A549 (cell line): Measurements from ENCODE around the gene FKBP11. TPM values are rescaled to one million over a fixed set of nuclear protein-coding genes. Genes with fewer than 3 reads are reported as not detected.

Experiments
- ATAC-seq, 2 experiments: fragments of 200-7000 bp in 1 of 2; fragments of >200 bp in 1 of 2; cut with Nextera tagmentation in 1 of 2; cut with Tn5 transposase in 1 of 2; 3 replicates each; pipeline versions ENCODE4 v1.8.0 to v1.9.1; 2018 to 2020; ENCODE audit warnings: mild to moderate bottlenecking in 1 of 2, moderate library complexity in 1 of 2
- CTCF ChIA-PET: fragments of 300-600 bp; sonication (Branson Sonifier 250); formaldehyde crosslinking; extraction: SDS; loops from one replicate; lab custom pipeline; 2021; ENCODE audit warnings: antibody characterized with exemption, inconsistent platforms; lab: Yijun Ruan, JAX
- POLR2A ChIA-PET: fragments of 350-600 bp; formaldehyde crosslinking; extraction: SDS; loops from one replicate; lab custom pipeline; 2021; ENCODE audit warnings: antibody characterized with exemption, inconsistent platforms; lab: Yijun Ruan, JAX
- DNase-seq, 2 experiments: peaks; one replicate each; pipeline versions ENCODE4 v3.0.0 to v3.0.0-alpha.2; 2011 to 2016; ENCODE audit warnings: low read depth in 1 of 2, low spot score in 1 of 2
- FAIRE-seq: peaks from 2 replicates; lab custom pipeline; 2011; peaks lifted over from hg19 to GRCh38; lab: Jason Lieb, UNC
- H3K27ac ChIP-seq, 2 experiments: fragments of >200 bp; sonication (Bioruptor Twin); formaldehyde crosslinking; 3 replicates each; pipeline ENCODE4 v1.5.1; 2016 to 2017
- H3K4me1 ChIP-seq: fragments of >200 bp; sonication (Bioruptor Twin); formaldehyde crosslinking; 3 replicates; pipeline ENCODE4 v1.6.1; 2016
- H3K4me2 ChIP-seq: fragments of >200 bp; sonication (Bioruptor Twin); formaldehyde crosslinking; 3 replicates; pipeline ENCODE4 v1.6.1; 2016
- H3K4me3 ChIP-seq: fragments of >200 bp; sonication (Bioruptor Twin); formaldehyde crosslinking; 3 replicates; pipeline ENCODE4 v1.5.1; 2016
- H3K9me3 ChIP-seq: fragments of >200 bp; sonication (Bioruptor Twin); formaldehyde crosslinking; 3 replicates; pipeline ENCODE4 v1.6.1; 2016
- BHLHE40 ChIP-seq: IDR thresholded peaks from 2 replicates; pipeline ENCODE4 v1.6.1; 2012; ENCODE audit warnings: low read depth, low read length, inconsistent platforms
- EP300 ChIP-seq, 2 experiments: fragments of >200 bp; sonication (Bioruptor Twin); formaldehyde crosslinking; IDR thresholded peaks; 2 replicates in 1 of 2; 3 replicates in 1 of 2; pipeline ENCODE4 v1.6.1; 2016 to 2017
- ESRRA ChIP-seq: fragments of 150-350 bp; IDR thresholded peaks from 2 replicates; pipeline ENCODE4 v1.6.1; 2014; ENCODE audit warnings: mild to moderate bottlenecking, low read length, borderline replicate concordance
- FOSB ChIP-seq: fragments of 250-450 bp; sonication (Bioruptor Pico); IDR thresholded peaks from 2 replicates; pipeline ENCODE4 v1.5.0; 2020; ENCODE audit warnings: mild to moderate bottlenecking, moderate library complexity
- HEYL ChIP-seq: fragments of 250-450 bp; sonication (Bioruptor Pico); IDR thresholded peaks from 2 replicates; pipeline ENCODE4 v1.8.0; 2021; ENCODE audit warnings: mild to moderate bottlenecking, moderate library complexity
- HOXA7 ChIP-seq: fragments of 250-450 bp; sonication (Bioruptor Pico); IDR thresholded peaks from 2 replicates; pipeline ENCODE4 v1.5.0; 2020; ENCODE audit warnings: mild to moderate bottlenecking, moderate library complexity
- HOXB13 ChIP-seq: fragments of 250-450 bp; sonication (Bioruptor Pico); IDR thresholded peaks from 2 replicates; pipeline ENCODE4 v1.5.0; 2020; ENCODE audit warnings: low read depth, mild to moderate bottlenecking, moderate library complexity
- HOXB5 ChIP-seq: fragments of 250-450 bp; sonication (Bioruptor Pico); IDR thresholded peaks from 2 replicates; pipeline ENCODE4 v1.5.0; 2020; ENCODE audit warnings: mild to moderate bottlenecking, moderate library complexity
- JUN ChIP-seq, 2 experiments: fragments of >200 bp; sonication (Bioruptor Twin); formaldehyde crosslinking; IDR thresholded peaks; 2 replicates in 1 of 2; 3 replicates in 1 of 2; pipeline ENCODE4 v1.6.1; 2016 to 2017
- KDM5A ChIP-seq: fragments of 200-600 bp; sonication (generic); IDR thresholded peaks from 2 replicates; pipeline ENCODE4 v1.6.1; 2016; ENCODE audit warnings: antibody characterized with exemption, mild to moderate bottlenecking
- MAZ ChIP-seq: fragments of 150-350 bp; IDR thresholded peaks from 2 replicates; pipeline ENCODE4 v1.6.1; 2014; ENCODE audit warnings: antibody characterized with exemption, low read depth, low read length, borderline replicate concordance
- RAD21 ChIP-seq, 2 experiments: fragments of >200 bp in 1 of 2; sonication (Bioruptor Twin) in 1 of 2; formaldehyde crosslinking in 1 of 2; IDR thresholded peaks in 1 of 2; conservative IDR thresholded peaks in 1 of 2; 2 replicates in 1 of 2; 3 replicates in 1 of 2; pipeline ENCODE4 v1.6.1; 2012 to 2018; ENCODE audit warnings: inconsistent platforms in 1 of 2
- RARB ChIP-seq: fragments of 250-450 bp; sonication (Bioruptor Pico); IDR thresholded peaks from 2 replicates; pipeline ENCODE4 v1.8.0; 2021; ENCODE audit warnings: mild to moderate bottlenecking, moderate library complexity
- RCOR1 ChIP-seq: fragments of 150-350 bp; IDR thresholded peaks from 2 replicates; pipeline ENCODE4 v1.6.1; 2014; ENCODE audit warnings: antibody characterized with exemption, low read length, low read depth
- RFX5 ChIP-seq: fragments of 450-650 bp; IDR thresholded peaks from 2 replicates; pipeline ENCODE4 v1.7.1; 2014; ENCODE audit warnings: antibody characterized with exemption, mild to moderate bottlenecking, moderate library complexity
- SMC3 ChIP-seq: fragments of >200 bp; sonication (Bioruptor Twin); formaldehyde crosslinking; IDR thresholded peaks from 3 replicates; pipeline ENCODE4 v1.6.1; 2018; ENCODE audit warnings: inconsistent platforms
- TP53 ChIP-seq: fragments of 250-450 bp; sonication (Bioruptor Pico); IDR thresholded peaks from 2 replicates; pipeline ENCODE4 v1.5.0; 2021; ENCODE audit warnings: mild to moderate bottlenecking, moderate library complexity
- WGBS: methylation state at CpG from one replicate; pipeline ENCODE4 v1.1.6; 2017; ENCODE audit errors: missing lambda C conversion rate; 5-methylcytosine and 5-hydroxymethylcytosine counted together
- polyA plus RNA-seq, 4 experiments: library from polyadenylated mRNA; depleted of rRNA in 3 of 4; stranded (reverse); fragments of >200 nt; fragmentation: RNase III in 1 of 4; extraction: RNeasy Plus Mini Kit Qiagen cat#74134 plus additional on column Dnase treatment in 1 of 4; gene quantifications; 2 replicates in 3 of 4; 3 replicates in 1 of 4; pipeline ENCODE4 v1.2.3, GENCODE V29; 2011 to 2017
- TF ChIP-seq, protein P1 (sequence below): IDR thresholded peaks from 2 replicates; pipeline ENCODE4 v1.6.1; 2012
- TF ChIP-seq, protein P2 (sequence below): fragments of 150-350 bp; IDR thresholded peaks from 2 replicates; pipeline ENCODE4 v1.6.1; 2014; ENCODE audit warnings: low read depth, mild to moderate bottlenecking, low read length
- TF ChIP-seq, protein P3 (sequence below): fragments of >200 bp; sonication (Bioruptor Twin); formaldehyde crosslinking; IDR thresholded peaks from 3 replicates; pipeline ENCODE4 v1.5.1; 2016
- TF ChIP-seq, protein P4 (sequence below): fragments of 250-450 bp; sonication (Bioruptor Pico); IDR thresholded peaks from 2 replicates; pipeline ENCODE4 v1.5.0; 2021; ENCODE audit warnings: mild to moderate bottlenecking, moderate library complexity, borderline replicate concordance
- TF ChIP-seq, protein P5 (sequence below): fragments of 250-450 bp; sonication (Bioruptor Pico); IDR thresholded peaks from 2 replicates; pipeline ENCODE4 v1.5.0; 2020; ENCODE audit warnings: low read depth, mild to moderate bottlenecking, moderate library complexity

The FKBP11 gene
- polyA plus RNA-seq, 2 of the 4 experiments (the other 2 are of a cell fraction), result 41.2 to 50.9 TPM

DNA sequence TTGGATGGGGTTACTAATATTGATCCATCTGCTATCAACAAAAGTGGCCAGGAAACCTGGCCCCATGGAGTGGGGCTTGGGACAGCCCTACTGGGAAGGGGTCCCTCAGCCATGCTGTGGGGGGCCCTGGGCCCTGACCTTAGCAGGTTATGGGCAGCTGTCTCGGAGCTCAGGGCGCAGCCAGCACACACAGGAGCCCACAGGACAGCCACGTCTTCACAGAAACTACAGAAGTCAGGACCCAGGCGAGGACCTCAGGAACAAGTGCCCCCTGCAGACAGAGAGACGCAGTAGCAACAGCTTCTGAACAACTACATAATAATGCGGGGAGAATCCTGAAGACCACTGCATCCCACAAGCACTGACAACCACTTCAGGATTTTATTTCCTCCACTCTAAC is 11.9 kb upstream of the FKBP11 start:
- ATAC-seq (peak; percentile 60 to 70; a peak in 4 of 6 replicates), FAIRE-seq (no peak), DNase-seq (peak in 1 of 2 experiments; percentile 39)
- no peaks in the 10 kb centered on the region for H3K9me3 ChIP-seq
- no peak overlapping the region for H3K4me3 ChIP-seq
- H3K4me2 ChIP-seq, result no peak overlapping the region
- 88% methylated on average over 5 of the region's 6 CpGs for WGBS
- CTCF ChIA-PET, result interaction anchor here (0.8 to 70.2 kb wide), 9 partner anchors 12 to 125 kb away, joined by 4 to 2584 read pairs (median 28); partner anchors contain the start of genes ARF3, DDN, DDX23 and FKBP11
- no peak overlapping the region for H3K27ac ChIP-seq
- TF ChIP-seq BHLHE40 (no peak), SMC3 (no peak), FOSB (CRISPR knock-in tag) (no peak), EP300 (IDR thresholded peaks at IDR 0.05) (no peak)
- TF ChIP-seq, protein P1, sequence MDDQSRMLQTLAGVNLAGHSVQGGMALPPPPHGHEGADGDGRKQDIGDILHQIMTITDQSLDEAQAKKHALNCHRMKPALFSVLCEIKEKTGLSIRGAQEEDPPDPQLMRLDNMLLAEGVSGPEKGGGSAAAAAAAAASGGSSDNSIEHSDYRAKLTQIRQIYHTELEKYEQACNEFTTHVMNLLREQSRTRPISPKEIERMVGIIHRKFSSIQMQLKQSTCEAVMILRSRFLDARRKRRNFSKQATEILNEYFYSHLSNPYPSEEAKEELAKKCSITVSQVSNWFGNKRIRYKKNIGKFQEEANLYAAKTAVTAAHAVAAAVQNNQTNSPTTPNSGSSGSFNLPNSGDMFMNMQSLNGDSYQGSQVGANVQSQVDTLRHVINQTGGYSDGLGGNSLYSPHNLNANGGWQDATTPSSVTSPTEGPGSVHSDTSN, result no peak
- TF ChIP-seq, protein P2, sequence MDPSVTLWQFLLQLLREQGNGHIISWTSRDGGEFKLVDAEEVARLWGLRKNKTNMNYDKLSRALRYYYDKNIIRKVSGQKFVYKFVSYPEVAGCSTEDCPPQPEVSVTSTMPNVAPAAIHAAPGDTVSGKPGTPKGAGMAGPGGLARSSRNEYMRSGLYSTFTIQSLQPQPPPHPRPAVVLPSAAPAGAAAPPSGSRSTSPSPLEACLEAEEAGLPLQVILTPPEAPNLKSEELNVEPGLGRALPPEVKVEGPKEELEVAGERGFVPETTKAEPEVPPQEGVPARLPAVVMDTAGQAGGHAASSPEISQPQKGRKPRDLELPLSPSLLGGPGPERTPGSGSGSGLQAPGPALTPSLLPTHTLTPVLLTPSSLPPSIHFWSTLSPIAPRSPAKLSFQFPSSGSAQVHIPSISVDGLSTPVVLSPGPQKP, result no peak
- TF ChIP-seq, protein P3, sequence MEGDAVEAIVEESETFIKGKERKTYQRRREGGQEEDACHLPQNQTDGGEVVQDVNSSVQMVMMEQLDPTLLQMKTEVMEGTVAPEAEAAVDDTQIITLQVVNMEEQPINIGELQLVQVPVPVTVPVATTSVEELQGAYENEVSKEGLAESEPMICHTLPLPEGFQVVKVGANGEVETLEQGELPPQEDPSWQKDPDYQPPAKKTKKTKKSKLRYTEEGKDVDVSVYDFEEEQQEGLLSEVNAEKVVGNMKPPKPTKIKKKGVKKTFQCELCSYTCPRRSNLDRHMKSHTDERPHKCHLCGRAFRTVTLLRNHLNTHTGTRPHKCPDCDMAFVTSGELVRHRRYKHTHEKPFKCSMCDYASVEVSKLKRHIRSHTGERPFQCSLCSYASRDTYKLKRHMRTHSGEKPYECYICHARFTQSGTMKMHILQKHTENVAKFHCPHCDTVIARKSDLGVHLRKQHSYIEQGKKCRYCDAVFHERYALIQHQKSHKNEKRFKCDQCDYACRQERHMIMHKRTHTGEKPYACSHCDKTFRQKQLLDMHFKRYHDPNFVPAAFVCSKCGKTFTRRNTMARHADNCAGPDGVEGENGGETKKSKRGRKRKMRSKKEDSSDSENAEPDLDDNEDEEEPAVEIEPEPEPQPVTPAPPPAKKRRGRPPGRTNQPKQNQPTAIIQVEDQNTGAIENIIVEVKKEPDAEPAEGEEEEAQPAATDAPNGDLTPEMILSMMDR, result 0 out of 3 replicates have a peak, but pooled peaks have one; percentile 8
- no peaks in the 10 kb centered on the region for H3K4me1 ChIP-seq
- POLR2A ChIA-PET, result interaction anchor here (0.7 kb wide), 1 partner anchor 85 kb away, joined by 4 read pairs; the partner anchor contains the start of gene DDX23

DNA sequence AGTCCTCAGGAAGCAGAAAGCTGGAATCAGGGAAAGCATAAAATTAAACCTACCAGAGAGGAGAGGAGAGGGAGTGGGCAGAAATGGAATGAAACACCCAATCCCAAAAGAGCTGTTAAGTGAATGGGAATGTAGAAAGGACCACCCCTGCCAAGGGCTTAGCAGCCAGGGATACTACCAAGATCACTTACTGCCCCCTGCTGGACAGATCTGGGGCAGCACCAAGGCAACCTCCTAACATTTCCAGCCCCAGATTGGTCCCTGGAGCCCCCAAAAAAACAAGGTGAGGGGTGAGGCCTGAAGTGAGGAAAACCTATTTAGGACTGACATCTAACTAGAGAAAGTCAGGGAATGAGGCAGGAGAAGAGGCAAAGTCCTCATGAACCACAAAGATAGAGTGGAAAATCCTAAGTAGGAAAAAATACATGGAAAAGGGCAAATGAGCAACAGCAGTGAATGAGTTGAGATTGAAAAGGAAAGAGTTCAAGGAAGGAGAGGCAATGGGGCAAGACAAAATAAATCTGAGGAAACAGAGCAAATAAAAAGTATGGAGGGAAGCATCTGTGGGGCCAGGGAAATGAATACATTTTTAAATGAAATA is 11.2 kb upstream of the FKBP11 start:
- Histone ChIP-seq H3K4me1 (no peaks in the 10 kb centered on the region), H3K4me3 (no peak overlapping the region), H3K9me3 (no peaks in the 10 kb centered on the region), H3K27ac (no peak overlapping the region), H3K4me2 (no peak overlapping the region)
- FAIRE-seq (no peak), ATAC-seq (peak; percentile 87 to 91), DNase-seq (peak; percentile 72 to 95)
- TF ChIP-seq BHLHE40 (no peak), HOXB13 (CRISPR knock-in tag) (no peak), HOXB5 (CRISPR knock-in tag) (no peak), FOSB (CRISPR knock-in tag) (0 out of 2 replicates have a peak, but pooled peaks have one; percentile 33), KDM5A (no peak), HOXA7 (CRISPR knock-in tag) (no peak), RFX5 (no peak), MAZ (no peak), SMC3 (peak; percentile 51; the same call in 2 of the 3 replicates), RAD21 (conservative IDR thresholded peaks at IDR 0.05 in 1 of 2, IDR thresholded peaks at IDR 0.05 in 1 of 2) (peak; percentile 68 to 70)
- TF ChIP-seq, protein P3, result peak; percentile 88
- POLR2A ChIA-PET, result no interaction called here
- CTCF ChIA-PET, result interaction anchor here (0.5 to 70.2 kb wide), 23 partner anchors 12 to 1083 kb away, joined by 3 to 2584 read pairs (median 5); partner anchors contain the start of genes ARF3, DDN, DDX23 and FKBP11

DNA sequence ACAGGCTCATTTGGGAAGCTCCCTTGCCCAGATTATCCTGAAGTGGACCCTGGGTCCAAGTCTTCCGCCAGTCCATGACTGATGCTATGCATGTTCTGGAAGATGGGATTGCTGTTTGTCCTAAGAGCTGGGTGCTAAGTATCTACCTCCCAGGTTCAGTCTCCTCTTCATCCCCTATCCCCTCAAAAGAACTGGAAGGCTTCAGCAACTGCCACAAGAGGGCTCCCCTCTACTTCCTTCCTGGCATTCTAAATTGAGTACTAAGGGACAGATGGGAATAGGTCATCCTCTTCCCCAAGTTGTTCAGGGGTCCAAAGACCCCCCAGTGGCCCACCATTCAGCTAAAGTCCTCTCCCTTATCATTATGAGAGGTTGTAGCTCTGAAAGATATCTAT is 9.0 kb upstream of the FKBP11 start:
- no peak overlapping the region for H3K4me2 ChIP-seq
- H3K4me1 ChIP-seq, result no peaks in the 10 kb centered on the region
- peak in 1 of 2 experiments; percentile 42 for DNase-seq
- POLR2A ChIA-PET, result no interaction called here
- H3K9me3 ChIP-seq, result no peaks in the 10 kb centered on the region
- H3K4me3 ChIP-seq, result no peak overlapping the region
- 100% methylated on average over 1 of the region's 1 CpG for WGBS
- H3K27ac ChIP-seq, result no peak overlapping the region
- no peak for FAIRE-seq
- CTCF ChIA-PET, result interaction anchor here (0.6 to 70.2 kb wide), 13 partner anchors 10 to 184 kb away, joined by 3 to 2584 read pairs (median 11); partner anchors contain the start of genes ARF3, DDN, DDX23 and FKBP11
- ATAC-seq, result peak in 1 of 2 experiments; percentile 54; a peak in 3 of 6 replicates
- TF ChIP-seq, protein P4, sequence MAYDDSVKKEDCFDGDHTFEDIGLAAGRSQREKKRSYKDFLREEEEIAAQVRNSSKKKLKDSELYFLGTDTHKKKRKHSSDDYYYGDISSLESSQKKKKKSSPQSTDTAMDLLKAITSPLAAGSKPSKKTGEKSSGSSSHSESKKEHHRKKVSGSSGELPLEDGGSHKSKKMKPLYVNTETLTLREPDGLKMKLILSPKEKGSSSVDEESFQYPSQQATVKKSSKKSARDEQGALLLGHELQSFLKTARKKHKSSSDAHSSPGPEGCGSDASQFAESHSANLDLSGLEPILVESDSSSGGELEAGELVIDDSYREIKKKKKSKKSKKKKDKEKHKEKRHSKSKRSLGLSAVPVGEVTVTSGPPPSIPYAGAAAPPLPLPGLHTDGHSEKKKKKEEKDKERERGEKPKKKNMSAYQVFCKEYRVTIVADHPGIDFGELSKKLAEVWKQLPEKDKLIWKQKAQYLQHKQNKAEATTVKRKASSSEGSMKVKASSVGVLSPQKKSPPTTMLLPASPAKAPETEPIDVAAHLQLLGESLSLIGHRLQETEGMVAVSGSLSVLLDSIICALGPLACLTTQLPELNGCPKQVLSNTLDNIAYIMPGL (CRISPR knock-in tag), result no peak
- TF ChIP-seq RCOR1, result no peak
- TF ChIP-seq TP53, result no peak
- TF ChIP-seq SMC3, result peak; percentile 29; the same call in 1 of the 3 replicates
- TF ChIP-seq RARB (CRISPR knock-in tag), result no peak
- no peak for TF ChIP-seq ESRRA
- TF ChIP-seq JUN (IDR thresholded peaks at IDR 0.05), result no peak
- TF ChIP-seq, protein P5, sequence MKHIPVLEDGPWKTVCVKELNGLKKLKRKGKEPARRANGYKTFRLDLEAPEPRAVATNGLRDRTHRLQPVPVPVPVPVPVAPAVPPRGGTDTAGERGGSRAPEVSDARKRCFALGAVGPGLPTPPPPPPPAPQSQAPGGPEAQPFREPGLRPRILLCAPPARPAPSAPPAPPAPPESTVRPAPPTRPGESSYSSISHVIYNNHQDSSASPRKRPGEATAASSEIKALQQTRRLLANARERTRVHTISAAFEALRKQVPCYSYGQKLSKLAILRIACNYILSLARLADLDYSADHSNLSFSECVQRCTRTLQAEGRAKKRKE (CRISPR knock-in tag), result no peak
- TF ChIP-seq HEYL (CRISPR knock-in tag), result no peak
